AG20443 (cell line): ENCODE results near the gene UPK3A.
"Not testable (repeated sequence)": the region's sequence is repeated elsewhere in the genome, so short reads cannot be mapped to it uniquely, and the experiment has no call there.

Source experiments
- DNase-seq: peaks from one replicate; pipeline ENCODE4 v3.0.0; 2012; ENCODE audit warnings: low spot score, mixed read lengths

UPK3A gene

GRCh38 chr22:45309422-45310227, 24.9 kb downstream of the UPK3A start, which contains the start of gene FAM118A:
Gene FAM118A, plus strand, starts transcription at chr22:45309934. Its CDS starts 12,446 bp downstream, at chr22:45322380.
- peak; percentile 99 for DNase-seq

DNA sequence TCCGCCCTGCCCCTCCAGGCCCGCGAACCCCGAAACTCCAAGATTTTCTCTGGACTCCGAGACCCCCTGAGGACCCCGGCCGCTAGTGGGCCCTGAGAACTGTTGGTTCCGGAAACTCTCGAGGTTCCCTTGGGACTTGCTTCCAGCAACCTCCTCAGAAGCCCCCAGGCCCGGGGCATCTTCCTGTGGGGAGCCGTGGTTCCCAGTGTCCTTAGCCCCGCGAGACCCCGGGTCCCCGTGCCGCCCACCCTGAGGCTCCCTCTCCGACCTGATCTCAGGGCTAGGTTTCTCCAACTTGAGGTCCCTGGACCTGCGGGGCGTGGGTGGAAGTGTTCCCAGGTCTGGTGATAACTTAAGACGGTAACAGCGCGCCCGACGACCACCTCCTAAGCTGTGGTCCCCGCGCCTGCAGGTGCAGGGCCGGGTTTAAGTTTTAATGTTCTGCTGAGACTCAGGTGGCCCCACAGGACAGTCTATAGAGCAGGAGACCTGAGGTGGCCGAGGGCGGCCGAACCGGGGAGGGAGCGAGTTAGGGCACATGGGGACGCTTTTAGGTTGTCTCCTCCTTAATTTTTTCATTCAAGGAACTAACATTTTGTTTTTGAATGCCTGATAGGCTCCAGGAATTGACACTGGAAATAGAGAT, 25.7 kb downstream of the UPK3A start:
- DNase-seq: no peak

- no peak for DNase-seq
These were observed 26.3 kb downstream of the UPK3A start for GRCh38 chr22:45310977-45311531.

DNA sequence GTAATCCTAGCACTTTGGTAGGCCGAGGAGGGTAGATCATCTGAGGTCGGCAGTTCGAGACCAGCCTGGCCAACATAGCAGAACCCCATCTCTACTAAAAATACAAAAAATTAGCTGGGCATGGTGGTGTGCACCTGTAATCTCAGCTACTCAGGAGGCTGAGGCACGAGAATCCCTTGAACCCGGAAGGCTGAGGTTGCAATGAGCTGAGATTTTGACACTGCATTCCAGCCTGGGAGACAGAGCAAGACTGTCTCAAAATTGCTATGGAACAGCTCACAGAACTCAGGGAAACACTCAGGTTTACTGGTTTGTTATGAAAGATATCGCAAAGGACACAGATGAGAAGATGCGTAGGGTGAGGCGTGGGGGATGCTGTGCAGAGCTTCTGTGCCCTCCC, 27.7 kb downstream of the UPK3A start:
- no peak for DNase-seq

DNA sequence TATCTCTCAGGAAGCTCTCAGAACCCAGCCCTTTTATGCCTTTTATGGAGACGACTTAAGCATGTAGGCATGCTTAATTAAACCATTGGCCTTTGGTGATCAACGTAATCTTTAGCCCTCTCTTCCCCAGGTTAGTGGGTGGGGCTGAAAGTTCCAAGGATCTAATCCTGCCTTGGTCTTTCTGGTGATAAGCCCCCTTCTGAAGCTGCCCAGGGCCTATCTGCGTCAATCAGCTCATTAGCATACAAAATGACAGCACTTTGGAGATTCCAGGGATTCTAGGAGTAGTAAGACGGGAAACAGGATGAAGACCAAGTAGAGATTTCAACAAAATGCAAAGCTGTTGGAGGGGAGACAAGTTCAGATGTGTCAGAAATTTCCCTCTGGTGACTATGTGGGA, 28.1 kb downstream of the UPK3A start:
- no peak for DNase-seq

DNA sequence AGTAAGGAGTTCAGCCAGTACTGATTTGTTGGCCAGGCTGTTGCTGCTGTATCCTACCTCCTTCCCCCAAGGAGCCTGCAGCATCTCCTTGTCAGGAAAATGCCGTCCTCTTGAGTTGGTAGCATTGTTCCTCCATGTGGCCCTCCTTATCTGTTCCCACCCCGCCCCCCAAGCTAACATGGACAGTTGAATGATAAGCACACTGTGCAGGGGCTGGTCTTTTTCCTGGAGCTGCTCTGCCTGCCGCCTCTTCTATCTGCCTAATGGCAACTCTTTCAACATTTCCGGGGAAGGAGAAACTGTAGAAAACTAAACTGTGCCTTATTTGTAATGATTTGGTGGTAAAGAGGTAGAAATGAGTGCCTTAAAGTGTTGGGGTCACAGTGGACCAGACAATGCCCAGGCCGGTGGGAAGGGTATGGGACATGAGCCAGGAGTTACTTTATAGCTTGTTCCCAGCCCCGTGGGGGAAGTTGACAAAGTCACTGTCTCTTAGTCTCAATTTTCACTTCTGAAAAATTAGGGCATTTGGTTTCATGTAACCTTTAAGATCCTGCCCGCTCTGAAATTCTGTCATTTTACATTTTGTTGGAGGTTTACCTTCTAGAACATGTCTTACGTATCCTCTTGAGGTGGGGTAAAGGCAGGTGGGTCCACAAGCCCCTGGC, 29.4 kb downstream of the UPK3A start:
- no peak for DNase-seq

GRCh38 chr22:45314786-45315185, 30.0 kb downstream of the UPK3A start:
- DNase-seq: no peak

- DNase-seq: no peak
These were observed 32.2 kb downstream of the UPK3A start for GRCh38 chr22:45316796-45317526.

GRCh38 chr22:45317551-45318167, 32.9 kb downstream of the UPK3A start:
- DNase-seq: peak; percentile 72

- DNase-seq: peak; percentile 86
These were observed 33.4 kb downstream of the UPK3A start for GRCh38 chr22:45318168-45318557.

DNA sequence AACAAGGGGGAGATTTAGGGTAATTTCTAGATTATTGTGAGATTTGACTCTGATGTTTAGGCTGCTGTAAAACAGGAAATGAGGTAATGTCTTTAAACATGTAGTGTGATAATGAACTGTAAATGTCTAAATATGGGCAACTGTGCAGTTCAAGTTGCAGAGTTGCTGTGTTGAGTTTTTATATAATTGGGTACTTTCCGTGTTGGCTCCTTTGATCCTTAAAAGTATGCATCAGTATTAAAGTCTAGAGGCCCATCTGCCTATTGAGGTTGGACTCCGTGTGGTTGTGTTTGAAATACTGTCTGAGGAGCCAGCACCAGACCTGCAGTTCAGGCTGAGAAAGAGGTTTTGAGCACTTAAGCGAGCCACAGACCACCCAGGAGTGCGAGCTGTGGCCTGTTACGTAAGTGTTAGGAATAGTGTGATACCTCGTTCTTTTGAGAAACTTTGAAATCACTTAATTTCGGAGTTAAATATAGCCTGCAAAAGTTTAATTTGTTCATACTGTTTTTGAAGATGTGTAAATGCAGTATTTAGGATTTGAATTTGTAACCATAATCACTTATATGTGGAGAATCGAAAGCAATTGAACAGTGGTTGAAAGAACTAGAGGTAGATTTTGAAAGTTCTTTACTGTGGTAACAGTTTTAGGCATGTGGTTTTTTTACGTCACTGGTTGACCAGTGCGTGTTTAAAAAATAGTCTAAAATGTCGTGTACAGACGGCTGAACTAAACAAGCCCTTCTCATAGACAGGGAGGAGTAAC, 34.0 kb downstream of the UPK3A start:
- DNase-seq: no peak

- peak; percentile 55 for DNase-seq
These were observed 34.6 kb downstream of the UPK3A start for GRCh38 chr22:45319324-45319685.

DNA sequence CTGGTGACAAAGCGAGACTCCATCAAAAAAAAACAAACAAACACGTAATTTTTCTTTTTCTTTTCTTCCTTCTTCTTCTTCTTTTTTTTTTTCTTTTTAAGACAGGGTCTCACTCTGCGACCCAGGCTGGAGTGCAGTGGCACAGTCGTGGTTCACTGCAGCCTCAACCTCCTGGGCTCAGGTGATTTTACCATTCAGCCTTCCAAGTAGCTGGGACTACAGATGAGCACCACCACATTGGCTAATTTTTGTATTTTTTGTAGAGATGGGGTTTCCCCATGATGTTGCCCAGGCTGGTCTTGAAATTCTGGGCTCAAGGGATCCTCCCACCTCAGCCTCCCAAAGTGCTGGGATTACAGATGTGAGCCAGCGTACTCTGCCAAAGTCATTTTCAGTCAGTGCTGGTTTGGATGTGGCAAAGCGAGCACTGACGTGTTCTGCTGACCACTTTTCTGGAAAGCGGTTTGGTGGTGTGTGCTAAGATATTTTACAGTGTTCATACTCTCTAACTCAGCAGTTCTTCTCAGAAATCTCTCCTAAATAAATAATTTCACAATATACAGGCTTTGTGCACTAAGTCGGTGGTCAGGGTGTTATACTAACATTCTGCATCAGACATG, 35.7 kb downstream of the UPK3A start:
- peak; percentile 46 for DNase-seq

DNA sequence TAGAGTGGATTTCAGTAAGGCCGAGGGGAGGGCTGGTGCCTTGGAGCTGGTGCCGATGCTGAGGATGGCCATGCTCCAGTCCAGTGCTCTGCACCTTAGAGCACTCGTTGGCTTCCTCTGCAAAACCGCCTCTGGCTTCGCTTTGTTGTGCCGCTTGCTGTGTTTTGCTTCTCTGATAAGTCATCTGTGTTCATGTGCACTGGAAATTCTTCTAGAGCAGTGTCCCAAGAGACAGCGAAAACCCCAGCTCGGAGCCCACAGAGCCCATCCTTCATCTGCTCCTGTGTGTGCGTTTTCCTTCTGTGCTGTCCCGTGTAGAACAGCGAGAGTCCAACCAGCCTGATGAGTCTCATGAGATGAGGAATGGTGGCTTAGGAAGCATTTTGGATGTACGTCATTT, 37.1 kb downstream of the UPK3A start:
- DNase-seq: no peak

DNA sequence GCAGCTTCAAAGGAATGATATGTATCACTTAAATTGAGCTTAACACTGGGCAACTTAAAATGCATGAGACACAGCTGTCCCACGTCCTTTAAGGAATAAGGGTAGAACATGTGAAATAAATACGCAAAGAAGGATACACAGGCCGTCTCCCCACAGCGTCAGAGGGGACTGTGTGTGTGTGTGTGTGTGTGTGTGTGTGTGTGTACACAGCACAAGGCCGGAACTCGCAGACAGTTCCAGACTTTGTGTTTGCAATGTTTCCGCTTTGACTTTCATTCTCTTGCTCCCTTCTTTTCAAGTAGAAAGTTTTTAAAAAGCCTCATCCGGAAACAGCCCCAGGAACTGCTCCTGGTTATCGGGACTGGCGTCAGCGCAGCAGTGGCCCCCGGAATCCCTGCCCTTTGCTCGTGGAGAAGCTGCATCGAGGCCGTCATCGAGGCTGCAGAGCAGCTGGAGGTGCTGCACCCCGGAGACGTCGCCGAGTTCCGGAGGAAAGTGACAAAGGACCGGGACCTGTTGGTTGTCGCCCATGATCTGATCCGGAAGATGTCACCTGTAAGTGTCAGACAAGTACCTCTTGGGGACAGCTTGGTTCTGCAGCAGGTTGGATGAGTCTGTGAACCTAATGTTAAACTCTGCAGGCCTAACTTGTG, 38.2 kb downstream of the UPK3A start:
- DNase-seq: no peak

- DNase-seq: no peak
These were observed 38.9 kb downstream of the UPK3A start for GRCh38 chr22:45323695-45324094.

DNA sequence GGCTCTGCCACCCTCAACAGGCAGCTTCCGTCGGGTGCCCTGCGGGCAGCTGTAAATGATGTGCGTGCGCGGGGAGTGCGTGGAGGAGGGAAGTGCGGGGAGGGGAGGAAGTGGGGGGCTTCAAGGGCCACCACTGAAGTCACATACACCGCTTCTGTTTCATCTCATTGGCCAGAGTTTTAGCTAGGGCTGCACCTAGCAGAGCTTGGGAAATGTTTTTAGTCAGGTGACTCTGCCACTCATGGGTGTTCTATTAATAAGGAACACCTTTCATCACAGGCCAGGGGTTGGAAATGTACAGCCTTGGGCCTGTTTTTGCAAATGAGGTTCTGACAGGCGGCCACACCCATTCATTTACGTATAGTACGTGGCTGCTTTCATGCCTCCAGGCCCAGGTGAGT, 39.6 kb downstream of the UPK3A start:
- no peak for DNase-seq

- not testable (repeated sequence) for DNase-seq
These were observed 43.5 kb downstream of the UPK3A start for GRCh38 chr22:45328261-45328660.

DNA sequence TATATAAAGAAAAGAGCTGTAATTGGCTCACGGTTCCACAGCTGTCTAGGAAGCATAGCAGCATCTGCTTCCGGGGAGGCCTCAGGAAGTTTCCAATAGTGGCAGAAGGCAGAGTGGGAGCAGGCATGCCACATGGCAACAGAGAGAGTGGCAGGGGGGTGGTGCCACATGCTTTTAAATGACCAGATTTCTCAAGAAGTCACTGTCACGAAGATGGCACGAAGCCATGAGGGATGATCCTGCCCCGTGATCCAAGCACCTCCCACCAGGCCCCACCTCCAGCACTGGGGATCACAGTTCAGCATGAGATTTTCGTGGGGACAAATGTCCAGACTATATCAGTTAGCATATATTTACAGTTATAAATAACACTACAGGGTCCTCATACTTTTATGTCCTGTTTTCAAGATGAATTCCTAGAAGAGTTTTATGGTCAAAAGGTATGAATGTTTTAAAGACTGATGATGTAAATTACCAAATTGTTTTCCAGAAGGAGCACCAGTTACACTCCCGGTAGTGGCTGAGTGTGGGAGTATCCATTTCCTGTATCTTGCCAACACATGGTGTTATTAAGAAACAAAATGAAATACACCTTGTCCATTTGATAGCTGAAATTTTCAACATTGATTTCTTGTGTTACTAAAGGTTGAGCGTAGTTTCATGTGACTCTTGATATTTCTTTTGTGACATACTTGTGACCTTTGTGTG, 44.2 kb downstream of the UPK3A start:
- no peak for DNase-seq
